ENCODE data around the gene NLRP1. TPM values are rescaled to one million over a fixed set of nuclear protein-coding genes. Genes with fewer than 3 reads are reported as not detected.

Gene NLRP1
- total and polyA plus RNA-seq, 9 of the 15 experiments (the other 6 are each of a cell fraction or from before 2014, with no cell fraction given), result 4.0 to 69.4 (median 27.7) TPM

GRCh38 chr17:5511401-5512225 is 72.7 kb downstream of the NLRP1 start:
- intact Hi-C loops (cut with micrococcal nuclease), result no loop called here
- H2AFZ ChIP-seq (ENCODE audit: low read depth, low read length), result no peak overlapping the region
- in situ Hi-C loops (cut with MboI), result no loop called here
- FAIRE-seq (no peak), DNase-seq (ENCODE audit: extremely low read depth in 1 of 4, low spot score in 3 of 4) (peak in 1 of 4 experiments; percentile 12), ATAC-seq (no peak)
- POLR2A ChIA-PET, result no interaction called here
- WGBS (ENCODE audit: insufficient coverage, low coverage, missing lambda C conversion rate), result 75% methylated on average over 6 of the region's 17 CpGs
- H3K27ac ChIP-seq (ENCODE audit: extremely low read depth, low read depth, low read length), result no peak overlapping the region
- CTCF ChIA-PET (ENCODE audit: low intra/inter-chr PET ratio), result interaction anchor here (0.7 kb wide), 1 partner anchor 1451 kb away, joined by 3 read pairs; no protein-coding TSS in a partner anchor
- H3K9ac ChIP-seq (ENCODE audit: insufficient read depth in 1 of 2, low read depth in 2 of 2, low read length in 2 of 2), result no peak overlapping the region
- peaks cover 4% of the 10 kb centered on the region for H3K9me1 ChIP-seq (ENCODE audit: control insufficient read depth, insufficient read depth, low read length)
- no peaks in the 10 kb centered on the region for H3K9me3 ChIP-seq (replicated peaks; ENCODE audit: control insufficient read depth, insufficient read depth, low read depth, low read length)
- no peak overlapping the region for H3K4me2 ChIP-seq (ENCODE audit: insufficient read depth, low read length)
- no peaks in the 10 kb centered on the region for H3K27me3 ChIP-seq (ENCODE audit: control insufficient read depth in 2 of 2, insufficient read depth in 2 of 2, low read length in 2 of 2)
- H3K79me2 ChIP-seq (ENCODE audit: control insufficient read depth, insufficient read depth, low read length), result no peaks in the 10 kb centered on the region
- H3K36me3 ChIP-seq (ENCODE audit: control insufficient read depth, insufficient read depth, low read length), result peaks cover 37% of the 10 kb centered on the region
- no peaks in the 10 kb centered on the region for H4K20me1 ChIP-seq (replicated peaks; ENCODE audit: control insufficient read depth, insufficient read depth, low read length)
- H3K4me1 ChIP-seq (replicated peaks in 1 of 2; ENCODE audit: control insufficient read depth in 2 of 2, insufficient read depth in 2 of 2, low read length in 2 of 2), result peaks cover 7% of the 10 kb centered on the region in 2 experiments; a peak in 3 of 5 replicates
- no TSS peak for BruUV-seq (replicated peaks)
- H3K4me3 ChIP-seq, result no peak overlapping the region
- TF ChIP-seq MED1 (CRISPR knock-in tag; IDR thresholded peaks at IDR 0.05; ENCODE audit: borderline replicate concordance) (no peak), TCF7 (IDR thresholded peaks at IDR 0.05; ENCODE audit: borderline replicate concordance) (no peak), RFX5 (IDR thresholded peaks at IDR 0.05; ENCODE audit: low read depth, low read length) (0 out of 2 replicates have a peak, but pooled peaks have one; percentile 12), MTA1 (IDR thresholded peaks at IDR 0.05; ENCODE audit: borderline replicate concordance) (peak; percentile 37; the same call in 1 of the 2 replicates), EWSR1 (IDR thresholded peaks at IDR 0.05; ENCODE audit: borderline replicate concordance, low read depth, partially characterized antibody) (no peak), ZBTB11 (CRISPR knock-in tag; IDR thresholded peaks at IDR 0.05) (no peak), YBX1 (IDR thresholded peaks at IDR 0.05) (no peak), MAFF (IDR thresholded peaks at IDR 0.05; ENCODE audit: low read length) (no peak), ZNF699 (CRISPR knock-in tag; IDR thresholded peaks at IDR 0.05; ENCODE audit: insufficient replicate concordance) (no peak), MCM7 (IDR thresholded peaks at IDR 0.05) (no peak), BCOR (IDR thresholded peaks at IDR 0.05) (no peak), DLX4 (CRISPR knock-in tag; IDR thresholded peaks at IDR 0.05) (no peak), HMBOX1 (IDR thresholded peaks at IDR 0.05) (peak; percentile 91), CBFA2T2 (conservative IDR thresholded peaks at IDR 0.05) (no peak), TRIM28 (IDR thresholded peaks at IDR 0.05) (no peak), E2F3 (CRISPR knock-in tag; IDR thresholded peaks at IDR 0.05) (no peak), ZNF512 (tag; IDR thresholded peaks at IDR 0.05) (peak; percentile 72; the same call in 1 of the 2 replicates)

All from K562 (cell line).